HG02981 (cell line): Measurements from ENCODE around the gene NECAB2.

Source experiments
- ATAC-seq: cut with Tn5 transposase; IDR thresholded peaks from one replicate; pipeline ENCODE4 v1.9.1; 2021; ENCODE audit warnings: mild to moderate bottlenecking, moderate library complexity; ENCODE audit not compliant: unreplicated experiment

The NECAB2 gene

GRCh38 chr16:84016477-84016876 is 48.4 kb downstream of the NECAB2 start:
- ATAC-seq = no peak

- no peak for ATAC-seq
Observed at GRCh38 chr16:84018710-84019109, 50.7 kb downstream of the NECAB2 start.

GRCh38 chr16:84020353-84020752 is 52.3 kb downstream of the NECAB2 start:
- ATAC-seq = no peak

GRCh38 chr16:84021488-84021887 is 53.4 kb downstream of the NECAB2 start:
- no peak for ATAC-seq

- ATAC-seq = no peak
Observed at GRCh38 chr16:84022644-84023043, 54.6 kb downstream of the NECAB2 start.

- no peak for ATAC-seq
Observed at GRCh38 chr16:84024854-84025253, 56.8 kb downstream of the NECAB2 start.

- ATAC-seq = no peak
Observed at GRCh38 chr16:84026606-84027005, 58.6 kb downstream of the NECAB2 start.

- ATAC-seq = no peak
Observed at GRCh38 chr16:84027625-84028024, 59.6 kb downstream of the NECAB2 start.

GRCh38 chr16:84029297-84030047 is 61.4 kb downstream of the NECAB2 start:
- ATAC-seq = no peak

GRCh38 chr16:84031556-84031955 is 63.5 kb downstream of the NECAB2 start:
- no peak for ATAC-seq

- no peak for ATAC-seq
Observed at GRCh38 chr16:84032458-84033178, 64.6 kb downstream of the NECAB2 start.

GRCh38 chr16:84033251-84034195 is 65.5 kb downstream of the NECAB2 start:
- ATAC-seq = no peak

GRCh38 chr16:84034516-84034915 is 66.5 kb downstream of the NECAB2 start:
- ATAC-seq = no peak

- ATAC-seq = no peak
Observed at GRCh38 chr16:84036131-84036530, 68.1 kb downstream of the NECAB2 start.

- no peak for ATAC-seq
Observed at GRCh38 chr16:84036982-84037425, 69.0 kb downstream of the NECAB2 start.

- ATAC-seq = no peak
Observed at GRCh38 chr16:84038469-84038868, 70.4 kb downstream of the NECAB2 start.

GRCh38 chr16:84039696-84040095 is 71.7 kb downstream of the NECAB2 start:
- ATAC-seq = no peak

- ATAC-seq = no peak
Observed at GRCh38 chr16:84040226-84040822, 72.3 kb downstream of the NECAB2 start.

GRCh38 chr16:84040823-84041820 is 73.1 kb downstream of the NECAB2 start:
- no peak for ATAC-seq

- no peak for ATAC-seq
Observed at GRCh38 chr16:84041881-84042280, 73.8 kb downstream of the NECAB2 start.
